Dermis microvascular lymphatic vessel endothelial cell (primary cell): Measurements from ENCODE around the gene IL12RB2. TPM values are rescaled to one million over a fixed set of nuclear protein-coding genes. Genes with fewer than 3 reads are reported as not detected.

Source experiments
- DNase-seq, 2 donors: peaks; one replicate each; pipeline versions ENCODE4 v3.0.0 to v3.0.0-alpha.2; 2010; ENCODE audit warnings: low read depth in 2 of 2
- total RNA-seq: library from RNA; depleted of rRNA; stranded (reverse); fragments of >200 nt; gene quantifications from 2 replicates; pipeline ENCODE4 v1.2.1, GENCODE V29; 2014

The IL12RB2 gene
- total RNA-seq, 1 donor from 2014 or later, result not detected

DNA sequence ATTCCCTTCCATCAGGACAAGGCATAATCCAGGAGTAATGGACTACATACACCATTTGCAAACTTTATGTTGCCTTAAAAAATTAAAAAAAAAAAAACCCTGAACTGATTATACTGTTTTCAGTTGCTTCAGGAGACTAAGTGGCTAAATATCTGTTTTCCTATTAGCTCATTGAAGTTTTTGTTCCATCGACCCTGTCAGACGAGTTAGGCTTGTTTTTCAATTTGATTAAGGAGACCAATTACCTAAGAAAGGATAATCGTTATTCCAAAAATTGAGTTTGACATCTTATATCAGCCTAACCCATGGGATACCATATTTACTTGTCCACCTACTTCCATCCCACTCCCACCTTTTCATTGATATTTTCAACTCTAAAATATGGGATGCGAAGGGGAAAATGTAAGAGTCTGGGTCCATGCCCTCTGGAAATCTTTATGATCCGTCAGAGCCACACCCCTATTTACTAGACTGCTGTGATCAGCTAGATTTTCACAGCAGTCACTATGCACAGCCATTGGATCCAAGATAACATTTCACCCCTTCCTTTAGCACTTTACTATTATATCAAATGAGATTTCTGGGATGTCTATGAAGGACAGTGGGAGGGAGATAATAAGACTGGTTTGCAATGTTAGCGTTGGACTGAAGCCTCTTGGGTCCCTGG, 41.0 kb downstream of the IL12RB2 start:
- DNase-seq, result no peak

- DNase-seq, result no peak
Measured at GRCh38 chr1:67350783-67351182, 43.1 kb downstream of the IL12RB2 start.

DNA sequence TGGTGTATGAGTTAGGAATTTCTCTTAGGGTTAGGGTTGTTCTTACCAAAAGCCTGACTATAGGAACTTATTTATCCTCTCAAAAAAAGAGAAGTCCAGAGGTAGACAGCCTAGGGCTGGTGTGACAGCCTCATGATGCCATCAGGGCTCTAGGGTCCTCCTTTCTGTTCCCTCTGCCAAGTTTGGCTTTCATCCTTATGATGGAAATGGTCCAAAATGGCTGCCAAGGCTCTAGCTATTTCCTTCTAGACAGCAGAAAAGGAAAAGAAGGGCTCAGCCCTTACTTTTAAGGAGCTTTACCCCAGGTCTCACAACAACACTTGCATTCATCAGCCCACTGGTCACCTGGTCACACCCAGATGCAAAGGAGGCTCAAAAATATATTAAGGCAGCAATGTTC, 44.5 kb downstream of the IL12RB2 start:
- no peak for DNase-seq

GRCh38 chr1:67355745-67356424, 48.2 kb downstream of the IL12RB2 start:
- no peak for DNase-seq

GRCh38 chr1:67359592-67359991, 51.9 kb downstream of the IL12RB2 start:
- no peak for DNase-seq

GRCh38 chr1:67361641-67362040, 54.0 kb downstream of the IL12RB2 start:
- no peak for DNase-seq

DNA sequence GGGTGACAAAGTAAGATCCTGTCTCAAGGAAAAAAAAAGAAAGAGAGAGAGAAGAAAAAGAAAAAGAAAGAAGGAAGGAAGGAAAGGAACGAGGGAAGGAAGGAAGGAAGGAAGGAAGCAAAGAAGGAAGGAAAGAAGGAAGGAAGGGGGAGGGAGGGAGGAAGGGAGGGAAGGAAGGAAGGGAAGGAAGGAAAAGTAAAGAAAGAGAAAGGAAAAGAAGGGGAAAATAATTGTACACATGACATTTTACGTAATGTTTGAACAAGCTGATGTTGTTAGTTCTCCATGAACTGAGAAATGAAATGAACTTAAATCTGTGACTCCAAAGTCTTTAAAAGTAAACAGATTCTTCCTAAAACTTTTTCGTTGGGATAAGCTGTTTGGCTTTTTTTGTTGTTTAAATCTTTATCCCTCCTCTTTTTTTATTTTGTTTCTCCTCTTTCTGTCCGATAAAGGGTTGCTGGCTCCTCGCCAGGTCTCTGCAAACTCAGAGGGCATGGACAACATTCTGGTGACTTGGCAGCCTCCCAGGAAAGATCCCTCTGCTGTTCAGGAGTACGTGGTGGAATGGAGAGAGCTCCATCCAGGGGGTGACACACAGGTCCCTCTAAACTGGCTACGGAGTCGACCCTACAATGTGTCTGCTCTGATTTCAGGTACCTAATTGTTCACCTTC, 59.8 kb downstream of the IL12RB2 start:
- DNase-seq, result peak; percentile 56 to 57

DNA sequence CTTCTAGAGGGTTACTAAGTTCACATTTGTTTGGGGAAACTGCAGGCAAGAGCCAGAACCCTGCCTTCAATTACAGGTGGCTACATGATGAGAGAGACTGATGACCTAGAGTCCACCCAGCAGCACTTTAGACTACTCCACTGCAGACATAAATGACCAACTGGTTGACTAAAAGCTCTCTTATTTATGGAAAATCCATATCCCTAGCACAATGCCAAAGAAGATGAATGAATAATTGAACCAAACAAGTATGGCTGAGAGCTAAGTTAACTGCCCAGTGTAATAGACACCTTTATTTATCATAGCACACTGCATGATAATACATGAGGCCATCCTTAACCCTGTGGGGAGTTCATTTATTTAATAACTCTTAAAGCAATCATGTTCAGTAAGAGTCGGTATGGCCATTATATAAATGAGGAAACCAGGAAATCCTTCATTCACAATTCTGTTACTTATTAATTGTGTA, 60.4 kb downstream of the IL12RB2 start:
- DNase-seq, result no peak

DNA sequence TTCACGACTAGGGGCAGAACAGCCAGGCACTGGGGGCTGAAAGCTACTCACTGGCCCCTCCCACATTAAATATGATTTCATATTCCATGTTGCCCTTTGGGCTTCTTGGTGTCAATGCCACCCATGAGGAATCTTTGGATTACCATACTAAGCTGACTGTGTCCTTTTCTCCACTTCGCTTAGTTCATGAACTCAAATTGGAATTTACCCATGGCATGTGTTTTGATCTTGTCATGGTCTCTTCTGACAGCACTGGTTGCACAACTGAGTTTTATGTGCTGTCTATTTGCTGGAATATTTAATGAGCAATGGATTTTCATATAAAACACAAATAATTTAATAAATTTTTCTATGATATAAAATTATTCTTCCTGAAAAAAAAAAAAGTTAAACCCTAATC, 63.4 kb downstream of the IL12RB2 start:
- DNase-seq, result no peak

GRCh38 chr1:67371681-67372080, 64.0 kb downstream of the IL12RB2 start:
- DNase-seq, result no peak

DNA sequence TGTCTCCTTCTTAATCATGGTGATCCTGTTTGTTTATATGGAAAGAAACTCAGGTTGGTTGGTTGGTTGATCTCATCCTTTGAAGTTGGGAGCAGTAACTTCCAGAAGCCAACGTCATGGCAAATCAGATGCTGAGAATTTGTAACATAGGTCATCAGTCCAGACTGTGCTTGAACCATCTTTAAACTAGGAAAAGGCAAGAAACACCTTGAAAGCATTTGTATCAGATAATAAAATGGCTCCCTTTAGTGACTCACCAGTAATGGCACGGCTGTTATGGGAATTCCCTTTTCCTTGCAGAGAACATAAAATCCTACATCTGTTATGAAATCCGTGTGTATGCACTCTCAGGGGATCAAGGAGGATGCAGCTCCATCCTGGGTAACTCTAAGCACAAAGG, 64.5 kb downstream of the IL12RB2 start:
- DNase-seq, result no peak

- no peak for DNase-seq
Measured at GRCh38 chr1:67372898-67373297, 65.2 kb downstream of the IL12RB2 start.

DNA sequence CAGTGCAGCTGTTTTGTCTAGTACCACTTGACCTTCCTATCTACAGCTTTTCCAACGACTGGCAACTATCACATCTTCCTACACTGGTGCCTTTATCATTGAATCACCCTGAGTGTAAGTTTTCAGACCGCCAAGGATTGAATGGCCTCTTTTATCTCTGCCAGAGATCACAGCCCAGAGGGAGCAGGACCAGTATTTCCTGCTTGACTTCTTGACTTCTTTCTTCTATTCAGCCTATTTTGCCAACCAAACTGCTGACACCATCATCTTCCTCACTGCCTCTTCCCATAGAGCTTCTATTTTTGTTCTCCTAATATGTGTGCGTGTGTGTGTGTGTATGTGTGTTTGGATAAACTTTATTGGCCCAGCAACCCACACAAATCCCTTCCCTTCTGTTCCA, 68.7 kb downstream of the IL12RB2 start:
- no peak for DNase-seq

DNA sequence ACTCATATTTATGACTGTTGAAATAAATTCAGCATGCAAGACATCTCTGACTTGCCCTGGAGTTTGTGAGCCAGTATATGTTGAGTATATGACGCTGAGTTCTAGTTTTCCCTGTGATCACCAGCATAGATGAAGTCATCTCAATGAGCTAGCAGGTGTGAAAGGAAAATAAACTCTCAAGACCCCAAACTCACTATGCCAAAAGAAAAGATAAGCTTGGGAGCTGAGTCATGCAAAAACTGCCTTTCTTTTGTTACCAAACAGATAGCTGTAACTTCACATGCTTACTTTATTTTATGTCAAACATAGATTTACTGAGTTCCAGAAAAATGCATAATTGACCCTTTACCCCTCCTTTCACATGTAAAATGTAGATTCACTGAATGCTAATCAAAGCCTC, 69.6 kb downstream of the IL12RB2 start:
- no peak for DNase-seq

GRCh38 chr1:67381154-67381553, 73.5 kb downstream of the IL12RB2 start:
- no peak for DNase-seq

GRCh38 chr1:67382292-67382691, 74.6 kb downstream of the IL12RB2 start:
- no peak for DNase-seq

- no peak for DNase-seq
Measured at GRCh38 chr1:67383999-67384638, 76.4 kb downstream of the IL12RB2 start.

GRCh38 chr1:67390041-67390887, 82.6 kb downstream of the IL12RB2 start:
- peak in 1 of 2 donors; percentile 13 for DNase-seq

DNA sequence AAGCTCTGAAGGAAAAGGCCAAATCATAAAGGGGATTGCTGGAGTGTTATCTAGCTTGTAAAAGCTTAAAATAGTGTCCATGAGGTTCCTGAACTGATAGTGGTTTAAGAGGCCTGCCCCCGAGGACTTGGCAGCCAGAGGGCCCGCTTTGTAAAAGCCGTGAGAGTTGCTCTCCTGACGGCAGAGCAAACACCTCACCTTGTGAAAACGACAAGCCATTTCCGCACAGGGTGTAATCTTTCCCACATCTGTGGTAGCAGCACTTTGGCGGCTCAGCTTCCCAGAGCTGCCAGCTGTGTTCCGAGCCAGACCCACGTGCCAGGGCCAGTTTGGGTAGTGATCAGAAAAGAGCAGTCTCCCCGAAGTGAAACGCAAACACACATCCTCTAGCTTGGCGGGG, 85.6 kb downstream of the IL12RB2 start:
- DNase-seq, result peak in 1 of 2 donors; percentile 1

- DNase-seq, result no peak
Measured at GRCh38 chr1:67393737-67394136, 86.1 kb downstream of the IL12RB2 start.

DNA sequence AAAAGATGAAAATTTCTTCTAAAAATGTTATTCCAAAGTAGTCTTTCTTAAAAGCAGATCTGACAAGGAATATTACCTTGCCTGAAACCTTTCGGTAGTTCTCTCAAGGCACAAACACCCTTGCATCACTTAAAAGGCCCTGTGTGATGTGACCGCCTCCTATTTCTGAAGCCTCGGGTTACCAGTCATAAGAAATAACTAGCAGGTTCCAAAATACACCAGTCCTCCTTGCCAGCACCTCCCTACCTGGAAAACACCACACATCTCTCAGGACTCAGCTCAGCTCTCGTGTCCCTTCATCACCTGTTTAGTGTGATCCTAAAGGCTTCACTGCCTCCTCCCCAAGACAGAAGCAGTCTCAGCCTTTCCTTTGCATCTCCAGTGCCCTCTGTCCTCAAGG, 86.9 kb downstream of the IL12RB2 start:
- DNase-seq, result no peak
